WTC11 (cell line): ENCODE results near the gene CDH12. TPM values are rescaled to one million over a fixed set of nuclear protein-coding genes. Genes with fewer than 3 reads are reported as not detected.

ENCODE experiments used
- ATAC-seq: fragments of 200-7000 bp; cut with Tn5 transposase; 2 replicates; pipeline ENCODE4 v1.10.0; 2021; ENCODE audit warnings: mild to moderate bottlenecking, moderate library complexity
- CTCF ChIA-PET: fragments of 300-600 bp; sonication (Branson Sonifier 250); formaldehyde crosslinking; loops from one replicate; lab custom pipeline; 2021; ENCODE audit warnings: antibody characterized with exemption; lab: Charles Lee
- POLR2A ChIA-PET: fragments of 350-600 bp; sonication (Branson Sonifier 250); formaldehyde crosslinking; loops from one replicate; lab custom pipeline; 2021; ENCODE audit warnings: antibody characterized with exemption; lab: Charles Lee
- DNase-seq: peaks from one replicate; pipeline ENCODE4 v3.0.0; 2021; ENCODE audit warnings: low spot score
- H3K27ac Mint-ChIP-seq: 2 replicates; pipeline ENCODE4 v1.8.0; 2021; ENCODE audit warnings: mixed read lengths
- H3K27me3 Mint-ChIP-seq: 2 replicates; pipeline ENCODE4 v1.8.0; 2021; ENCODE audit warnings: low read depth, mild to moderate bottlenecking, moderate library complexity, mixed read lengths
- H3K36me3 Mint-ChIP-seq: 2 replicates; pipeline ENCODE4 v1.8.0; 2021; ENCODE audit warnings: mixed read lengths
- H3K4me1 Mint-ChIP-seq: 2 replicates; pipeline ENCODE4 v1.8.0; 2022; ENCODE audit warnings: mixed read lengths
- H3K4me3 Mint-ChIP-seq: 2 replicates; pipeline ENCODE4 v1.8.0; 2021; ENCODE audit warnings: mild to moderate bottlenecking, moderate library complexity, mixed read lengths
- H3K9me3 Mint-ChIP-seq: 2 replicates; pipeline ENCODE4 v1.8.0; 2021; ENCODE audit warnings: mixed read lengths
- ATF1 ChIP-seq: sonication (generic); formaldehyde crosslinking; IDR thresholded peaks from 2 replicates; pipeline ENCODE4 v1.8.1; 2023; ENCODE audit warnings: mild to moderate bottlenecking, moderate library complexity, missing genetic modification reagents
- IRF2 ChIP-seq: sonication (generic); formaldehyde crosslinking; IDR thresholded peaks from 2 replicates; pipeline ENCODE4 v1.8.0; 2022; ENCODE audit warnings: low read depth, missing genetic modification reagents, borderline replicate concordance
- MXD4 ChIP-seq: fragments of 250-450 bp; sonication (Bioruptor Pico); IDR thresholded peaks from 2 replicates; pipeline ENCODE4 v1.8.0; 2021; ENCODE audit warnings: mild to moderate bottlenecking, moderate library complexity, borderline replicate concordance
- NFE2L1 ChIP-seq: sonication (generic); formaldehyde crosslinking; IDR thresholded peaks from 2 replicates; pipeline ENCODE4 v1.8.1; 2023; ENCODE audit warnings: missing genetic modification reagents
- NR3C1 ChIP-seq: sonication (generic); formaldehyde crosslinking; conservative IDR thresholded peaks from 2 replicates; pipeline ENCODE4 v1.8.1; 2023; ENCODE audit warnings: low read depth, mild to moderate bottlenecking, missing genetic modification reagents
- OVOL2 ChIP-seq: fragments of 250-450 bp; sonication (Bioruptor Pico); IDR thresholded peaks from 2 replicates; pipeline ENCODE4 v1.9.0; 2021; ENCODE audit warnings: mild to moderate bottlenecking, borderline replicate concordance
- SP1 ChIP-seq: sonication (generic); formaldehyde crosslinking; conservative IDR thresholded peaks from 2 replicates; pipeline ENCODE4 v1.8.1; 2022; ENCODE audit warnings: missing genetic modification reagents
- ZNF121 ChIP-seq: sonication (generic); formaldehyde crosslinking; IDR thresholded peaks from 2 replicates; pipeline ENCODE4 v1.8.0; 2023; ENCODE audit warnings: missing genetic modification reagents
- ZNF232 ChIP-seq: sonication (generic); formaldehyde crosslinking; IDR thresholded peaks from 2 replicates; pipeline ENCODE4 v1.8.0; 2022; ENCODE audit warnings: mild to moderate bottlenecking, missing genetic modification reagents
- ZNF263 ChIP-seq: sonication (generic); formaldehyde crosslinking; IDR thresholded peaks from 2 replicates; pipeline ENCODE4 v1.8.1; 2022; ENCODE audit warnings: low read depth, mild to moderate bottlenecking, moderate library complexity, missing genetic modification reagents
- ZNF396 ChIP-seq: fragments of 250-450 bp; sonication (Bioruptor Pico); IDR thresholded peaks from 2 replicates; pipeline ENCODE4 v1.8.0; 2021; ENCODE audit warnings: mild to moderate bottlenecking, moderate library complexity, borderline replicate concordance
- total RNA-seq: library from RNA; stranded (reverse); gene quantifications from 3 replicates; pipeline ENCODE4 v1.2.3, GENCODE V29; 2021
- TF ChIP-seq, protein P1 (sequence below): sonication (generic); formaldehyde crosslinking; IDR thresholded peaks from 2 replicates; pipeline ENCODE4 v1.8.0; 2023; ENCODE audit warnings: mild to moderate bottlenecking, missing genetic modification reagents
- TF ChIP-seq, protein P2 (sequence below): sonication (generic); formaldehyde crosslinking; conservative IDR thresholded peaks from 2 replicates; pipeline ENCODE4 v1.8.1; 2022; ENCODE audit warnings: mild to moderate bottlenecking, missing genetic modification reagents
- TF ChIP-seq, protein P3 (sequence below): fragments of 250-450 bp; sonication (Bioruptor Pico); IDR thresholded peaks from 2 replicates; pipeline ENCODE4 v1.9.0; 2021; ENCODE audit warnings: moderate library complexity, mild to moderate bottlenecking, inconsistent platforms, borderline replicate concordance
- TF ChIP-seq, protein P4 (sequence below): sonication (generic); formaldehyde crosslinking; IDR thresholded peaks from 2 replicates; pipeline ENCODE4 v1.8.1; 2023; ENCODE audit warnings: mild to moderate bottlenecking, moderate library complexity, missing genetic modification reagents
- TF ChIP-seq, protein P5 (sequence below): fragments of 200-600 bp; IDR thresholded peaks from 2 replicates; pipeline ENCODE4 v1.8.0; 2022; ENCODE audit warnings: antibody characterized with exemption

Gene CDH12
- total RNA-seq, 1 experiment from 2014 or later = not detected

DNA sequence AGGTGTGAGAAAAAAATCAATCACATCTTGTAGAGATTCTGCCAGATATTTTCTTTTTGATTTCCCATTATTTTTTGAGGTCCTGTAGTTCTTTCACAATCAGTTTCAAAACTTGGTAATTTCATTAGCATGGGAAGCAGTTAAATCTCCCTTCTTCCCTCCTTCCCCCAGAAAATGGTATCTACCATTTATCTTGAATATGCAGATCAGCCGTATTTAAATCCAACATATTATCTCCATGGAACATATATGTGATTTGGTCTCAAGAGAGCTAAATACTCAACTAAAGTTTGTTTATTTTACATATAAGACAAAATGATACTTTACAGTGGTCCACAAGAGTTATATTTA lies 1034.8 kb downstream of the CDH12 start (continued):
- TF ChIP-seq, protein P1, sequence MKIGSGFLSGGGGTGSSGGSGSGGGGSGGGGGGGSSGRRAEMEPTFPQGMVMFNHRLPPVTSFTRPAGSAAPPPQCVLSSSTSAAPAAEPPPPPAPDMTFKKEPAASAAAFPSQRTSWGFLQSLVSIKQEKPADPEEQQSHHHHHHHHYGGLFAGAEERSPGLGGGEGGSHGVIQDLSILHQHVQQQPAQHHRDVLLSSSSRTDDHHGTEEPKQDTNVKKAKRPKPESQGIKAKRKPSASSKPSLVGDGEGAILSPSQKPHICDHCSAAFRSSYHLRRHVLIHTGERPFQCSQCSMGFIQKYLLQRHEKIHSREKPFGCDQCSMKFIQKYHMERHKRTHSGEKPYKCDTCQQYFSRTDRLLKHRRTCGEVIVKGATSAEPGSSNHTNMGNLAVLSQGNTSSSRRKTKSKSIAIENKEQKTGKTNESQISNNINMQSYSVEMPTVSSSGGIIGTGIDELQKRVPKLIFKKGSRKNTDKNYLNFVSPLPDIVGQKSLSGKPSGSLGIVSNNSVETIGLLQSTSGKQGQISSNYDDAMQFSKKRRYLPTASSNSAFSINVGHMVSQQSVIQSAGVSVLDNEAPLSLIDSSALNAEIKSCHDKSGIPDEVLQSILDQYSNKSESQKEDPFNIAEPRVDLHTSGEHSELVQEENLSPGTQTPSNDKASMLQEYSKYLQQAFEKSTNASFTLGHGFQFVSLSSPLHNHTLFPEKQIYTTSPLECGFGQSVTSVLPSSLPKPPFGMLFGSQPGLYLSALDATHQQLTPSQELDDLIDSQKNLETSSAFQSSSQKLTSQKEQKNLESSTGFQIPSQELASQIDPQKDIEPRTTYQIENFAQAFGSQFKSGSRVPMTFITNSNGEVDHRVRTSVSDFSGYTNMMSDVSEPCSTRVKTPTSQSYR = no peak
- TF ChIP-seq NR3C1 (CRISPR knock-in tag) (no peak), ZNF232 (CRISPR knock-in tag) (no peak), SP1 (no peak)

DNA sequence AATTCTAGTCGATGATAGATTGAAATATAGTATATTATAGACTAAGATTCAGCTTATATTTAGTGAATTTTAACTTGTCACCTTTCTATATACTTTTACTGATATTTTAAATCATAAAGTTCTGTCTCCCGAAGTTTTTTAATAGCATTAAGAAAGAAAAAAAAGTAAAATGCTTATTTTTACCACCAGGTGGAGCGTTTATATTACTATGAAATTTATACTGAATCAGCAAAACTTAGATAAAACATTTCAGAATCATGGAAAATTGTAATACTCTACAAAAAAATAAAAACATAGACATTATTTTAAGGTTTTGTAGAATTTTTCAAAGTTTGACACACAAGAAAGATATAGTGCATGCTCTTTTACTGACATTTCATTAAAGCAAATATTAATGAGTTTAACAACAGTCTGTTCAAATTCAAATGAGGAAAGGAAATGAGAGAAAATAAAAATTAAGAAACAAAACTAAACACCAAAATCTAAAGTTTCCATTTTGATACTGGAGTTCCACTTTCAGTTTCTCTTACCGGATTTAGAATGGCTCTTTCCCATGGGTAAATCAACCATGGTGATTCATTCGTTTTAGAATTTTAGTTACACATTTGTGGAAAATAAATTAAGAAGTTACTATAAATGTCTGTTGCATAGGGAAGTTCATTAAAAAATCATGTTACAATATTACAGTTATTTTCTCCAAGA lies 1035.3 kb downstream of the CDH12 start:
- DNase-seq (no peak), ATAC-seq (no peak)
- ChIA-PET CTCF (no interaction called here), POLR2A (no interaction called here)
- H3K27me3 Mint-ChIP-seq = no peaks in the 10 kb centered on the region
- TF ChIP-seq, protein P2, sequence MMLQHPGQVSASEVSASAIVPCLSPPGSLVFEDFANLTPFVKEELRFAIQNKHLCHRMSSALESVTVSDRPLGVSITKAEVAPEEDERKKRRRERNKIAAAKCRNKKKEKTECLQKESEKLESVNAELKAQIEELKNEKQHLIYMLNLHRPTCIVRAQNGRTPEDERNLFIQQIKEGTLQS = no peak
- TF ChIP-seq, protein P1 = no peak
- TF ChIP-seq NR3C1 (CRISPR knock-in tag) (no peak), OVOL2 (CRISPR knock-in tag) (no peak), ZNF396 (CRISPR knock-in tag) (no peak), ZNF121 (CRISPR knock-in tag) (no peak), ATF1 (CRISPR knock-in tag) (no peak), IRF2 (CRISPR knock-in tag) (no peak), NFE2L1 (no peak), MXD4 (CRISPR knock-in tag) (no peak), ZNF263 (no peak)
- TF ChIP-seq, protein P3, sequence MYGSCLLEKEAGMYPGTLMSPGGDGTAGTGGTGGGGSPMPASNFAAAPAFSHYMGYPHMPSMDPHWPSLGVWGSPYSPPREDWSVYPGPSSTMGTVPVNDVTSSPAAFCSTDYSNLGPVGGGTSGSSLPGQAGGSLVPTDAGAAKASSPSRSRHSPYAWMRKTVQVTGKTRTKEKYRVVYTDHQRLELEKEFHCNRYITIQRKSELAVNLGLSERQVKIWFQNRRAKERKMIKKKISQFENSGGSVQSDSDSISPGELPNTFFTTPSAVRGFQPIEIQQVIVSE (CRISPR knock-in tag) = no peak
- no peaks in the 10 kb centered on the region for H3K9me3 Mint-ChIP-seq
- no peaks in the 10 kb centered on the region for H3K4me1 Mint-ChIP-seq
- no peak overlapping the region for H3K27ac Mint-ChIP-seq
- no peaks in the 10 kb centered on the region for H3K36me3 Mint-ChIP-seq
- H3K4me3 Mint-ChIP-seq = no peak overlapping the region

DNA sequence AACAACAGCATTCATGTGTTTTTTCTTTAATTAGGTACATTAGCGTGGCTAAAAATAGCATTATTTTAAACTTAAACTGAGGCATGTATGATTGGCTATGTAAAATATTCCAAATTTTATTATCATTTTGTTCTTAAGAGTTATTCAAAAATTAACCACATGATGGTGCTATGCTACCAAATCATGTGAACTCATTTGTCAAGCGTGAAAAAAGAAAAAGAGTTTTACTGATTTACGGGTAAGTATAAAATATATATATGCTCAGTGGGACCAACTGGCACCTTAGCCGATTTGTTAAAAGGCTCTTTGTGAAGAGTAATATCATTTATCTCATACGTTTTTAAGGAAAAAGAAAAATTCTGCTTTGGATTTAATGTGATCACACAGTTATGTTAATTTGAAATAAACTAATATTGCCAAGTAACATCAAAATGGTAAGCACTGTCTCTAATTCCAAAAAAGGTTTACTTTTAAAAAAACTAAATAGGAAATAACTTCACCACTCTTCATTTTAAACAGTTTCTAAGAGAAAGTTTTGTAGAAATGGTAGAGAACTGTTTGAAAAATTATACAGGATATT lies 1042.3 kb downstream of the CDH12 start:
- TF ChIP-seq, protein P4, sequence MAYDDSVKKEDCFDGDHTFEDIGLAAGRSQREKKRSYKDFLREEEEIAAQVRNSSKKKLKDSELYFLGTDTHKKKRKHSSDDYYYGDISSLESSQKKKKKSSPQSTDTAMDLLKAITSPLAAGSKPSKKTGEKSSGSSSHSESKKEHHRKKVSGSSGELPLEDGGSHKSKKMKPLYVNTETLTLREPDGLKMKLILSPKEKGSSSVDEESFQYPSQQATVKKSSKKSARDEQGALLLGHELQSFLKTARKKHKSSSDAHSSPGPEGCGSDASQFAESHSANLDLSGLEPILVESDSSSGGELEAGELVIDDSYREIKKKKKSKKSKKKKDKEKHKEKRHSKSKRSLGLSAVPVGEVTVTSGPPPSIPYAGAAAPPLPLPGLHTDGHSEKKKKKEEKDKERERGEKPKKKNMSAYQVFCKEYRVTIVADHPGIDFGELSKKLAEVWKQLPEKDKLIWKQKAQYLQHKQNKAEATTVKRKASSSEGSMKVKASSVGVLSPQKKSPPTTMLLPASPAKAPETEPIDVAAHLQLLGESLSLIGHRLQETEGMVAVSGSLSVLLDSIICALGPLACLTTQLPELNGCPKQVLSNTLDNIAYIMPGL (CRISPR knock-in tag) = no peak
- TF ChIP-seq, protein P5, sequence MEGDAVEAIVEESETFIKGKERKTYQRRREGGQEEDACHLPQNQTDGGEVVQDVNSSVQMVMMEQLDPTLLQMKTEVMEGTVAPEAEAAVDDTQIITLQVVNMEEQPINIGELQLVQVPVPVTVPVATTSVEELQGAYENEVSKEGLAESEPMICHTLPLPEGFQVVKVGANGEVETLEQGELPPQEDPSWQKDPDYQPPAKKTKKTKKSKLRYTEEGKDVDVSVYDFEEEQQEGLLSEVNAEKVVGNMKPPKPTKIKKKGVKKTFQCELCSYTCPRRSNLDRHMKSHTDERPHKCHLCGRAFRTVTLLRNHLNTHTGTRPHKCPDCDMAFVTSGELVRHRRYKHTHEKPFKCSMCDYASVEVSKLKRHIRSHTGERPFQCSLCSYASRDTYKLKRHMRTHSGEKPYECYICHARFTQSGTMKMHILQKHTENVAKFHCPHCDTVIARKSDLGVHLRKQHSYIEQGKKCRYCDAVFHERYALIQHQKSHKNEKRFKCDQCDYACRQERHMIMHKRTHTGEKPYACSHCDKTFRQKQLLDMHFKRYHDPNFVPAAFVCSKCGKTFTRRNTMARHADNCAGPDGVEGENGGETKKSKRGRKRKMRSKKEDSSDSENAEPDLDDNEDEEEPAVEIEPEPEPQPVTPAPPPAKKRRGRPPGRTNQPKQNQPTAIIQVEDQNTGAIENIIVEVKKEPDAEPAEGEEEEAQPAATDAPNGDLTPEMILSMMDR = 0 out of 2 replicates have a peak, but pooled peaks have one; percentile 31
- H3K9me3 Mint-ChIP-seq = peaks cover 6% of the 10 kb centered on the region; the same call in 1 of the 2 replicates
- no peaks in the 10 kb centered on the region for H3K36me3 Mint-ChIP-seq
- 0 out of 2 replicates have a peak, but pooled peaks cover 4% of the 10 kb centered on the region for H3K4me1 Mint-ChIP-seq
- no peaks in the 10 kb centered on the region for H3K27me3 Mint-ChIP-seq
- ChIA-PET POLR2A (no interaction called here), CTCF (no interaction called here)
- H3K27ac Mint-ChIP-seq = no peak overlapping the region
- DNase-seq = no peak
- no peak overlapping the region for H3K4me3 Mint-ChIP-seq
- ATAC-seq = no peak
